GM23248 (cell line): Measurements from ENCODE around the gene FZD10. TPM values are rescaled to one million over a fixed set of nuclear protein-coding genes. Genes with fewer than 3 reads are reported as not detected.

Experiments used
- DNase-seq: peaks from one replicate; pipeline ENCODE4 v3.0.0-alpha.2; 2015
- H2AFZ ChIP-seq: fragments of 200-600 bp; sonication (generic); 2 replicates; pipeline ENCODE4 v1.6.1; 2016; ENCODE audit warnings: antibody characterized with exemption
- H3F3A ChIP-seq: fragments of 200-600 bp; sonication (generic); 2 replicates; pipeline ENCODE4 v1.6.1; 2016; ENCODE audit warnings: mild to moderate bottlenecking, antibody characterized with exemption, mixed run types; ENCODE audit not compliant: insufficient read depth
- H3K27ac ChIP-seq: fragments of 200-600 bp; sonication (generic); 2 replicates; pipeline ENCODE4 v1.5.1; 2016; ENCODE audit warnings: mild to moderate bottlenecking
- H3K27me3 ChIP-seq: fragments of 200-600 bp; sonication (generic); replicated peaks from 2 replicates; pipeline ENCODE4 v1.6.1; 2016; ENCODE audit warnings: mild to moderate bottlenecking; ENCODE audit not compliant: insufficient read depth
- H3K36me3 ChIP-seq: fragments of 200-600 bp; sonication (generic); 2 replicates; pipeline ENCODE4 v1.6.1; 2016; ENCODE audit warnings: low read depth, mild to moderate bottlenecking
- H3K4me1 ChIP-seq: fragments of 200-600 bp; sonication (generic); 2 replicates; pipeline ENCODE4 v1.6.1; 2016; ENCODE audit warnings: mild to moderate bottlenecking; ENCODE audit not compliant: insufficient read depth
- H3K4me2 ChIP-seq: fragments of 200-600 bp; sonication (generic); one replicate; pipeline ENCODE4 v1.6.1; 2016; ENCODE audit warnings: mild to moderate bottlenecking; ENCODE audit not compliant: unreplicated experiment
- H3K4me3 ChIP-seq: fragments of 200-600 bp; sonication (generic); 2 replicates; pipeline ENCODE4 v1.5.1; 2016; ENCODE audit warnings: mild to moderate bottlenecking
- H3K79me2 ChIP-seq: fragments of 200-600 bp; sonication (generic); 2 replicates; pipeline ENCODE4 v1.6.1; 2016; ENCODE audit warnings: mild to moderate bottlenecking; ENCODE audit not compliant: insufficient read depth
- H3K9ac ChIP-seq: fragments of 200-600 bp; sonication (generic); 2 replicates; pipeline ENCODE4 v1.6.1; 2016; ENCODE audit warnings: mild to moderate bottlenecking
- H3K9me2 ChIP-seq: fragments of 200-600 bp; sonication (generic); 2 replicates; pipeline ENCODE4 v1.6.1; 2016; ENCODE audit warnings: mixed run types, mild to moderate bottlenecking, moderate library complexity; ENCODE audit not compliant: insufficient read depth
- H3K9me3 ChIP-seq: fragments of 200-600 bp; sonication (generic); one replicate; pipeline ENCODE4 v1.6.1; 2017; ENCODE audit warnings: low read depth
- H4K20me1 ChIP-seq: fragments of 200-600 bp; sonication (generic); 2 replicates; pipeline ENCODE4 v1.6.0; 2016; ENCODE audit not compliant: insufficient read depth
- EZH2 ChIP-seq: fragments of 200-600 bp; sonication (generic); IDR thresholded peaks from 2 replicates; pipeline ENCODE4 v1.6.1; 2018; ENCODE audit warnings: antibody characterized with exemption, mild to moderate bottlenecking; ENCODE audit not compliant: insufficient read depth, poor library complexity, severe bottlenecking
- EZH2phosphoT487 ChIP-seq: fragments of 200-600 bp; sonication (generic); IDR thresholded peaks from 2 replicates; pipeline ENCODE4 v1.6.1; 2018; ENCODE audit warnings: antibody characterized with exemption, moderate library complexity, mild to moderate bottlenecking, low read depth; ENCODE audit not compliant: insufficient read depth
- WGBS, 2 experiments: methylation state at CpG; one replicate each; pipeline ENCODE4 v1.1.6; 2015 to 2017; ENCODE audit warnings: low lambda C conversion rate in 2 of 2, low coverage in 1 of 2; ENCODE audit errors: missing lambda C conversion rate in 2 of 2; 5-methylcytosine and 5-hydroxymethylcytosine counted together
- in situ Hi-C: fragments of 300-500 bp; cut with MboI; formaldehyde crosslinking; loops from 2 replicates; pipeline ENCODE4 v1.15.0; 2020
- polyA plus RNA-seq: library from polyadenylated mRNA; unstranded; fragments of >200 nt; fragmentation: Nextera tagmentation; extraction: Ambion mirVana; gene quantifications from 2 replicates; pipeline ENCODE4 v1.2.1, GENCODE V29; 2016
- total RNA-seq: library from RNA; depleted of rRNA; stranded (reverse); fragments of >200 nt; shearing (Covaris generic); gene quantifications from 2 replicates; pipeline ENCODE4 v1.2.3, GENCODE V29; 2014

The FZD10 gene
- total and polyA plus RNA-seq, 2 experiments from 2014 or later: not detected

DNA sequence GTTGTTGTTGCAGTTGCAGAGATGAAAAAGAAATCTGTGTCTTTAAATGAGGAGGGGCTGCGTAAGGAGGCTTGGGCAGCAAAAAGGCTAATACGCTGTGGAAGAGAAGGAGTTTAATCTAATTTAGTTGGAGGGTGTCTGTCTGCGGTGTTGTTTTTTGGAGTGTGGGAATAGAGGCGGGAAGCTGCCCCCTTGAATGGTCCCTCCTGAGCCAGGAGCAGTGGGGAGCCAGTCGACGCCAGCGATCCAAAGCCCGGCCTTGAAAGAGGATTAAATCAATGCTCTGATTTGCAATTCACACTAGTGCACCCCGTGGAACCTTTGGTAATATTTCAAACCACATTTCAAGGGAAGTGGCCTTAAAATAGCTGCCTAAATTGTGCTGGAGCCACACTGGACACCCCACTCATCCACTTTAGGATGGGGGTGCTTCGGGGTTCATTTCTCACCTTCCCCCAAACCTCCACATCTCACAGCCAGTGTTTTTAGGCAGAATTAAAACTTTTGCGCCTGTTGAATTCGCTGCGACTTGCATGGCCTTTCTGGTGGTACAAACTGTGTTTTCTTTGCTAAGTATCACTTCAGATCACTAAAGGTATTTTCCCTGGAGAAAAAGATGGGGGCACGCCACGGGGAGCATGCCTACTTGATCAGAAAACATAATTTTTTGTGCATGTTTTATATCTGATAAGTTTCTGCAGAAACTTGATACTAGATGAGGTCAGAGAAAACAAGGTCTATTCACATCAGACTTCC, 4.1 kb upstream of the FZD10 start:
- Histone ChIP-seq H3K27ac (no peak overlapping the region), H3K9me2 (no peaks in the 10 kb centered on the region), H3K4me1 (no peaks in the 10 kb centered on the region), H3K9ac (no peak overlapping the region), H3K27me3 (peaks cover 16% of the 10 kb centered on the region), H3K79me2 (no peaks in the 10 kb centered on the region), H3K4me3 (no peak overlapping the region), H4K20me1 (no peaks in the 10 kb centered on the region), H2AFZ (no peak overlapping the region), H3K36me3 (no peaks in the 10 kb centered on the region), H3K9me3 (no peaks in the 10 kb centered on the region), H3F3A (no peaks in the 10 kb centered on the region), H3K4me2 (no peak overlapping the region)
- no peak for TF ChIP-seq EZH2phosphoT487
- no peak for TF ChIP-seq EZH2
- DNase-seq: no peak
- in situ Hi-C loops: no loop called here
- WGBS, 2 experiments: 74 to 80% methylated on average over 15 of the region's 15 CpGs

DNA sequence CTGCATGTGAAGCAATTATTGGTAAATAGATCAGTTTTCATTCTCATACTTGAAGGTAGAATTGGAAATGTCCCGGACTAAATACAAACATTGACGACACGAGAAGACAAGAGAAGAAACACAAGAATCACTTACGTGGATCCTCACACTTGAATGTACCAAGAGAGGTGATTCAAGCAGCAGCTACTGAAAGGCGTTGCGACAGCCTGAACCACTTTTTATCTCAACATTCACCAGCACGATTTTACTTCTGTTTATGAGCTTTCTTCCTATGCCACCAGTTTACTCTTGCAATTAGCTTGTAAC, 3.6 kb upstream of the FZD10 start:
- no peaks in the 10 kb centered on the region for H3K79me2 ChIP-seq
- H3K4me2 ChIP-seq: no peak overlapping the region
- H3K9me2 ChIP-seq: no peaks in the 10 kb centered on the region
- H3K4me1 ChIP-seq: no peaks in the 10 kb centered on the region
- no peaks in the 10 kb centered on the region for H3K9me3 ChIP-seq
- in situ Hi-C loops: no loop called here
- no peaks in the 10 kb centered on the region for H4K20me1 ChIP-seq
- H3K36me3 ChIP-seq: no peaks in the 10 kb centered on the region
- WGBS, 2 experiments: 88 to 89% methylated on average over 7 of the region's 7 CpGs
- TF ChIP-seq EZH2phosphoT487 (no peak), EZH2 (no peak)
- peaks cover 16% of the 10 kb centered on the region for H3K27me3 ChIP-seq
- no peak for DNase-seq
- no peak overlapping the region for H2AFZ ChIP-seq
- no peak overlapping the region for H3K27ac ChIP-seq
- no peaks in the 10 kb centered on the region for H3F3A ChIP-seq
- no peak overlapping the region for H3K4me3 ChIP-seq
- no peak overlapping the region for H3K9ac ChIP-seq

DNA sequence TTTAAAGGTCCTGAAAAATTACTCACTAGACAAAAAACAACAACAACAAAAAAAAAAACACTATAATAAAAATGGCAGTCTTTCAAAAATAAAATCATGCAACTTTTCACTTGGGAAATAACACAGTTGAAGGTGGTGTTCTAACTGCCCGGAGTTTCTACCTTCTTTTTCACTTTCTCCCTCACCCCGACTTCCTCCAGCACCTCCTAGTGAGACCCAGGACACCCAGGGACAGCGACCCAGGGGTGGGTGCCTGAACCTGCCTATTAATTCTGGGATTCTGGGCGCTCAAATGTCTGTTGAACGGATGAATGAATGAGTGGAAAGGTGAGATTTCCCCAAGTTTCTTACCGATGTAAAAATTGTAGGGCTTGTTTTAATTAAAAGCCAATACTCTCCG, 2.0 kb upstream of the FZD10 start:
- H3K27ac ChIP-seq: no peak overlapping the region
- H3F3A ChIP-seq: no peaks in the 10 kb centered on the region
- H3K4me2 ChIP-seq: no peak overlapping the region
- no peak overlapping the region for H2AFZ ChIP-seq
- in situ Hi-C loops: no loop called here
- no peak for DNase-seq
- H3K9ac ChIP-seq: no peak overlapping the region
- H3K36me3 ChIP-seq: no peaks in the 10 kb centered on the region
- no peaks in the 10 kb centered on the region for H3K4me1 ChIP-seq
- H3K9me2 ChIP-seq: no peaks in the 10 kb centered on the region
- H3K4me3 ChIP-seq: no peak overlapping the region
- WGBS, 2 experiments: 4 to 5% methylated on average over 7 of the region's 7 CpGs
- peaks cover 16% of the 10 kb centered on the region for H3K27me3 ChIP-seq
- no peak for TF ChIP-seq EZH2phosphoT487
- TF ChIP-seq EZH2: no peak
- H4K20me1 ChIP-seq: no peaks in the 10 kb centered on the region
- no peaks in the 10 kb centered on the region for H3K79me2 ChIP-seq
- no peaks in the 10 kb centered on the region for H3K9me3 ChIP-seq

DNA sequence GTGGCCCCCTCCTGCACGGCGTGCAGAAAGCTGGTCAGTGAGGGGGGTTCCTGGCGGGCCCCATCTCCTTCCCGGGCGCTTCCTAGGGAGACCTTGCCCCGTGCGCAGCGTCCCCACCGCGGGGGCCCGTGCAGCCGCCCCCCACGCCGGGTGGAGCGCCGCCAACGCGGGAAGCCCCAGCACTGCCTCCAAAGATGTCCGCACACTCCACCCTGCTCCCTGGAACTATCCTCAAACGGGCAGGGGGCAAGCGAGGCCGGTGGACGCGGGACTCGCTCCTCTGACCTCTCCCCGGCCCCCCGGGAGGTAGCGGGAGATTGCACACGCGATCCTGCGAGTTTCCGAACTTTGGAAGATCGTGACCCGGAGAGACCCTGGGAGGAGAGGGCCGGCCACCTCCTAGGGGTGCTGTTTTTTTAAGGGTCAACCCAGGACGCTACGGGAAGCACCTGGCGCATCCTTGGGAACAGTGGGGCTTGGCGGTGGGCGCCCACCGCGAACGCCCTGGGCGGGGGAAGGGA, 1.5 kb upstream of the FZD10 start:
- Histone ChIP-seq H3K4me1 (no peaks in the 10 kb centered on the region), H3K36me3 (no peaks in the 10 kb centered on the region), H4K20me1 (no peaks in the 10 kb centered on the region), H3K27ac (no peak overlapping the region), H3F3A (no peaks in the 10 kb centered on the region), H3K9me3 (no peaks in the 10 kb centered on the region), H3K4me2 (no peak overlapping the region), H2AFZ (no peak overlapping the region), H3K79me2 (no peaks in the 10 kb centered on the region), H3K4me3 (no peak overlapping the region), H3K27me3 (peaks cover 16% of the 10 kb centered on the region), H3K9ac (no peak overlapping the region), H3K9me2 (no peaks in the 10 kb centered on the region)
- in situ Hi-C loops: no loop called here
- TF ChIP-seq EZH2phosphoT487 (no peak), EZH2 (no peak)
- WGBS, 2 experiments: 2 to 4% methylated on average over 38 to 40 of the region's 44 CpGs
- no peak for DNase-seq
